GM12878 (cell line): ENCODE measurements around the gene BTG4. TPM values are rescaled to one million over a fixed set of nuclear protein-coding genes. Genes with fewer than 3 reads are reported as not detected.

Source experiments
- ATAC-seq: fragments of 200-7000 bp; cut with Tn5 transposase; 3 replicates; pipeline ENCODE4 v1.9.1; 2020; ENCODE audit warnings: mild to moderate bottlenecking, moderate library complexity
- BruUV-seq: library from RNA; stranded (reverse); fragments of 400-500 nt; replicated peaks from 2 replicates; lab custom pipeline; 2021; lab: Mats Ljungman, UMichigan
- CTCF ChIA-PET: fragments of 300-600 bp; sonication (Branson Sonifier 250); formaldehyde crosslinking; extraction: SDS; loops from one replicate; lab custom pipeline; 2021; ENCODE audit warnings: inconsistent platforms; lab: Yijun Ruan, JAX
- POLR2A ChIA-PET: fragments of 350-600 bp; formaldehyde crosslinking; extraction: SDS; loops from one replicate; lab custom pipeline; 2021; ENCODE audit warnings: inconsistent platforms; lab: Charles Lee
- RAD21 ChIA-PET: fragments of 300-600 bp; sonication (Branson Sonifier 250); formaldehyde crosslinking; loops from one replicate; lab custom pipeline; 2023; ENCODE audit warnings: antibody characterized with exemption; ENCODE audit not compliant: unreplicated experiment; lab: Charles Lee
- SMC1A ChIA-PET: fragments of 300-600 bp; sonication (Branson Sonifier 250); formaldehyde crosslinking; loops from one replicate; lab custom pipeline; 2023; ENCODE audit not compliant: unreplicated experiment, uncharacterized antibody; lab: Charles Lee
- DNase-seq: peaks from one replicate; pipeline ENCODE4 v3.0.0-alpha.2; 2011; ENCODE audit warnings: low read depth, low spot score
- FAIRE-seq: peaks from 3 replicates; lab custom pipeline; 2011; peaks lifted over from hg19 to GRCh38; lab: Jason Lieb, UNC
- H2AFZ ChIP-seq: 2 replicates; pipeline ENCODE4 v1.6.0; 2011; ENCODE audit warnings: low read depth, low read length, control low read depth; ENCODE audit not compliant: control insufficient read depth
- H3K27ac ChIP-seq: 2 replicates; pipeline ENCODE4 v1.5.1; 2011; ENCODE audit warnings: control low read depth; ENCODE audit not compliant: control insufficient read depth, insufficient read depth
- H3K27me3 ChIP-seq, 2 experiments: replicated peaks in 1 of 2; 2 replicates each; pipeline versions ENCODE4 v1.6.0 to v1.6.1; 2011; ENCODE audit warnings: low read length in 1 of 2; ENCODE audit not compliant: control insufficient read depth in 2 of 2, insufficient read depth in 2 of 2
- H3K36me3 ChIP-seq, 2 experiments: 2 replicates each; pipeline ENCODE4 v1.5.1; 2011; ENCODE audit warnings: low read length in 1 of 2; ENCODE audit not compliant: control insufficient read depth in 2 of 2, insufficient read depth in 2 of 2
- H3K4me1 ChIP-seq: 2 replicates; pipeline ENCODE4 v1.6.1; 2011; ENCODE audit warnings: mild to moderate bottlenecking, low read length, moderate library complexity, mixed read lengths; ENCODE audit not compliant: control insufficient read depth, insufficient read depth
- H3K4me2 ChIP-seq: 2 replicates; pipeline ENCODE4 v1.6.0; 2011; ENCODE audit warnings: control low read depth; ENCODE audit not compliant: control insufficient read depth, insufficient read depth
- H3K4me3 ChIP-seq: fragments of 200-600 bp; sonication (generic); 2 replicates; pipeline ENCODE4 v1.5.1; 2016
- H3K79me2 ChIP-seq: 2 replicates; pipeline ENCODE4 v1.6.0; 2011; ENCODE audit warnings: low read length; ENCODE audit not compliant: control insufficient read depth, insufficient read depth
- H3K9ac ChIP-seq: 2 replicates; pipeline ENCODE4 v1.8.0; 2011; ENCODE audit warnings: low read length, control low read depth, mixed read lengths; ENCODE audit not compliant: control insufficient read depth, insufficient read depth
- H3K9me3 ChIP-seq: replicated peaks from 3 replicates; pipeline ENCODE4 v1.5.1; 2011; ENCODE audit warnings: mild to moderate bottlenecking, low read length; ENCODE audit not compliant: control insufficient read depth, insufficient read depth
- H4K20me1 ChIP-seq: 2 replicates; pipeline ENCODE4 v1.6.0; 2011; ENCODE audit not compliant: control insufficient read depth, insufficient read depth
- BACH1 ChIP-seq: fragments of 450-650 bp; IDR thresholded peaks from 2 replicates; pipeline ENCODE4 v1.6.1; 2017; ENCODE audit warnings: mild to moderate bottlenecking, borderline replicate concordance
- HDGF ChIP-seq: fragments of 450-650 bp; IDR thresholded peaks from 2 replicates; pipeline ENCODE4 v1.6.1; 2016; ENCODE audit warnings: antibody characterized with exemption
- MAX ChIP-seq: IDR thresholded peaks from 2 replicates; pipeline ENCODE4 v1.6.1; 2012; ENCODE audit warnings: low read depth, low read length, improper control_type of control experiment
- MTA3 ChIP-seq: IDR thresholded peaks from 2 replicates; pipeline ENCODE4 v1.6.1; 2012; ENCODE audit warnings: low read length, inconsistent platforms, borderline replicate concordance
- PKNOX1 ChIP-seq: fragments of 450-650 bp; IDR thresholded peaks from 2 replicates; pipeline ENCODE4 v1.6.1; 2016; ENCODE audit warnings: mild to moderate bottlenecking
- POLR2AphosphoS2 ChIP-seq: IDR thresholded peaks from 2 replicates; pipeline ENCODE4 v1.6.1; 2011; ENCODE audit warnings: low read depth, mild to moderate bottlenecking, low read length, improper control_type of control experiment, moderate library complexity
- RAD51 ChIP-seq: fragments of 450-650 bp; IDR thresholded peaks from 2 replicates; pipeline ENCODE4 v1.6.1; 2016; ENCODE audit warnings: moderate library complexity, mild to moderate bottlenecking, inconsistent platforms
- SREBF1 ChIP-seq: IDR thresholded peaks from 2 replicates; pipeline ENCODE4 v1.6.1; 2012; ENCODE audit warnings: mild to moderate bottlenecking, low read length
- TAF1 ChIP-seq: IDR thresholded peaks from 2 replicates; pipeline ENCODE4 v1.6.1; 2011; ENCODE audit warnings: mild to moderate bottlenecking, low read depth, low read length, borderline replicate concordance
- USF1 ChIP-seq: IDR thresholded peaks from 2 replicates; pipeline ENCODE4 v1.6.1; 2011; ENCODE audit warnings: borderline replicate concordance, low read depth, mild to moderate bottlenecking, moderate library complexity, mixed read lengths, low read length; ENCODE audit not compliant: insufficient read depth; ENCODE audit errors: extremely low read length
- ZBTB11 ChIP-seq: fragments of 450-650 bp; formaldehyde crosslinking; IDR thresholded peaks from 2 replicates; pipeline ENCODE4 v1.5.0; 2022; ENCODE audit warnings: mild to moderate bottlenecking, missing genetic modification characterization
- WGBS: methylation state at CpG from one replicate; pipeline ENCODE4 v1.1.6; 2016; ENCODE audit warnings: low lambda C conversion rate; ENCODE audit not compliant: insufficient replicate concordance, insufficient coverage; ENCODE audit errors: missing lambda C conversion rate; 5-methylcytosine and 5-hydroxymethylcytosine counted together
- in situ Hi-C: fragments of 300-500 bp; cut with MboI; formaldehyde crosslinking; loops from 9 replicates; pipeline ENCODE4 v1.14.3; 2018; ENCODE audit warnings: mixed read lengths
- intact Hi-C: fragments of 100-400 bp; cut with micrococcal nuclease; formaldehyde crosslinking; loops from one replicate; pipeline ENCODE4 v1.14.2; 2022; ENCODE audit not compliant: unreplicated experiment
- polyA plus RNA-seq, 11 experiments: library from polyadenylated mRNA; depleted of rRNA in 4 of 11; unstranded in 6 of 11; stranded (reverse) in 5 of 11; fragments of >200 nt; fragmentation: Nextera tagmentation in 4 of 11; fragmentation: Illumina TruSeq in 1 of 11; extraction: Ambion mirVana in 4 of 11; extraction: Trizol in 1 of 11; gene quantifications; 1 replicate in 1 of 11; 2 replicates in 10 of 11; pipeline versions ENCODE4 v1.2.1 to v1.2.3, GENCODE V29; 2011 to 2016; ENCODE audit warnings: inconsistent platforms in 2 of 11, missing spikeins in 2 of 11, low read depth in 1 of 11
- total RNA-seq, 4 experiments: library from RNA; depleted of rRNA in 3 of 4; stranded (reverse); fragments of >200 nt in 3 of 4; fragmentation: Illumina TruSeq in 1 of 4; extraction: Trizol in 1 of 4; gene quantifications; 2 replicates each; pipeline versions ENCODE4 v1.2.1 to v1.2.3, GENCODE V29; 2013 to 2021

BTG4 gene
- total and polyA plus RNA-seq, 10 of the 15 experiments (the other 5 are each of a cell fraction or from before 2014, with no cell fraction given), result 0.14 TPM; not detected in 9

GRCh38 chr11:111549196-111549868 is 37.1 kb upstream of the BTG4 start:
- FAIRE-seq, result no peak
- SMC1A ChIA-PET, result no interaction called here
- WGBS, result 55% methylated on average over 11 of the region's 11 CpGs

More at GRCh38 chr11:111549196-111549868, 37.1 kb upstream of the BTG4 start:
- Histone ChIP-seq H3K79me2 (no peaks in the 10 kb centered on the region), H3K4me2 (no peak overlapping the region), H3K4me1 (no peaks in the 10 kb centered on the region), H3K4me3 (no peak overlapping the region)
- BruUV-seq, result no TSS peak
- ChIA-PET POLR2A (no interaction called here), RAD21 (no interaction called here), CTCF (no interaction called here)
- TF ChIP-seq TAF1 (no peak), RAD51 (no peak), BACH1 (no peak), USF1 (no peak), POLR2AphosphoS2 (no peak), SREBF1 (no peak), ZBTB11 (CRISPR knock-in tag) (no peak), PKNOX1 (no peak), MTA3 (no peak), HDGF (no peak), MAX (no peak)
- TF ChIP-seq, all 136 proteins: peak for 0
- H3K9ac ChIP-seq, result no peak overlapping the region
- H2AFZ ChIP-seq, result no peak overlapping the region
- H3K9me3 ChIP-seq, result no peaks in the 10 kb centered on the region
- H3K36me3 ChIP-seq, result no peaks in the 10 kb centered on the region
- H4K20me1 ChIP-seq, result no peaks in the 10 kb centered on the region; the same call in 1 of the 2 replicates
- in situ Hi-C loops, result no loop called here
- intact Hi-C loops, result no loop called here
- DNase-seq (no peak), ATAC-seq (no peak)
- H3K27me3 ChIP-seq, result peaks cover 0 to 5% of the 10 kb centered on the region in 2 experiments; a peak in 3 of 4 replicates
- H3K27ac ChIP-seq, result no peak overlapping the region
